GM18498 (cell line): ENCODE measurements around the gene RRH.
A peak's percentile ranks its signal among the peaks of the same experiment; 100 is the strongest.
"Not testable (repeated sequence)": the region's sequence is repeated elsewhere in the genome, so short reads cannot be mapped to it uniquely, and the experiment has no call there.

ENCODE experiments used
- ATAC-seq: cut with Tn5 transposase; IDR thresholded peaks from one replicate; pipeline ENCODE4 v1.9.1; 2021; ENCODE audit warnings: mild to moderate bottlenecking, moderate library complexity; ENCODE audit not compliant: unreplicated experiment

Gene RRH

GRCh38 chr4:109827672-109828071 is at the start of gene RRH:
TSS of gene RRH (plus strand) at chr4:109827972. CDS start at chr4:109828028, 56 bp downstream.
- no peak for ATAC-seq

GRCh38 chr4:109782092-109782491 is 45.7 kb upstream of the RRH start:
- not testable (repeated sequence) for ATAC-seq

GRCh38 chr4:109786846-109787245 is 40.9 kb upstream of the RRH start:
- no peak for ATAC-seq

GRCh38 chr4:109787807-109788206 is 40.0 kb upstream of the RRH start:
- no peak for ATAC-seq

GRCh38 chr4:109795059-109795458 is 32.7 kb upstream of the RRH start:
- no peak for ATAC-seq

- no peak for ATAC-seq
Measured at GRCh38 chr4:109798866-109799265, 28.9 kb upstream of the RRH start.

- ATAC-seq = no peak
Measured at GRCh38 chr4:109801099-109801789, 26.5 kb upstream of the RRH start.

- no peak for ATAC-seq
Measured at GRCh38 chr4:109801895-109802319, 25.9 kb upstream of the RRH start, which contains the start of gene CFI. TSS of gene CFI (minus strand) at chr4:109801999. CDS start at chr4:109801971, 28 bp downstream.

GRCh38 chr4:109803924-109804571 is 23.7 kb upstream of the RRH start:
- peak; percentile 84 for ATAC-seq

GRCh38 chr4:109809655-109810054 is 18.1 kb upstream of the RRH start:
- no peak for ATAC-seq

- ATAC-seq = no peak
Measured at GRCh38 chr4:109810552-109811387, 17.0 kb upstream of the RRH start.

- no peak for ATAC-seq
Measured at GRCh38 chr4:109811707-109812106, 16.1 kb upstream of the RRH start.

GRCh38 chr4:109815151-109816081 is 12.4 kb upstream of the RRH start, which contains the start of gene GAR1:
TSS of gene GAR1 (plus strand) at chr4:109815762. CDS start at chr4:109816165, 403 bp downstream.
- ATAC-seq = peak; percentile 99

- no peak for ATAC-seq
Measured at GRCh38 chr4:109816082-109816442, 11.7 kb upstream of the RRH start.

- ATAC-seq = no peak
Measured at GRCh38 chr4:109816894-109817293, 10.9 kb upstream of the RRH start.

- no peak for ATAC-seq
Measured at GRCh38 chr4:109818268-109818667, 9.5 kb upstream of the RRH start.

GRCh38 chr4:109820563-109820962 is 7.2 kb upstream of the RRH start:
- no peak for ATAC-seq

- no peak for ATAC-seq
Measured at GRCh38 chr4:109821185-109821584, 6.6 kb upstream of the RRH start.

GRCh38 chr4:109826719-109827118 is 1.1 kb upstream of the RRH start:
- ATAC-seq = no peak

GRCh38 chr4:109833756-109834155 is 6.0 kb downstream of the RRH start:
- no peak for ATAC-seq
